H1 (cell line): ENCODE measurements around the gene NEURL2. TPM values are rescaled to one million over a fixed set of nuclear protein-coding genes. Genes with fewer than 3 reads are reported as not detected.

Source experiments
- FOSL1 ChIP-seq: IDR thresholded peaks from 2 replicates; pipeline ENCODE4 v1.6.1; 2011; ENCODE audit warnings: mild to moderate bottlenecking, low read depth, low read length, moderate library complexity; ENCODE audit not compliant: insufficient read depth
- MAFK ChIP-seq: IDR thresholded peaks from 2 replicates; pipeline ENCODE4 v1.6.1; 2012; ENCODE audit warnings: low read depth, mild to moderate bottlenecking, improper control_type of control experiment, low read length
- RFX5 ChIP-seq: IDR thresholded peaks from 2 replicates; pipeline ENCODE4 v1.6.1; 2011; ENCODE audit warnings: low read depth, low read length, improper control_type of control experiment, borderline replicate concordance
- SAP30 ChIP-seq: fragments of 300-600 bp; sonication (generic); IDR thresholded peaks from 2 replicates; pipeline ENCODE4 v1.7.1; 2012; ENCODE audit warnings: low read length, moderate library complexity, mild to moderate bottlenecking, inconsistent platforms; ENCODE audit not compliant: insufficient read depth, insufficient replicate concordance
- SIN3A ChIP-seq, 2 experiments: IDR thresholded peaks in 1 of 2; conservative IDR thresholded peaks in 1 of 2; 2 replicates each; pipeline ENCODE4 v1.6.1; 2011 to 2012; ENCODE audit warnings: low read length in 2 of 2, improper control_type of control experiment in 1 of 2, low read depth in 1 of 2, mild to moderate bottlenecking in 1 of 2
- SRF ChIP-seq: IDR thresholded peaks from 2 replicates; pipeline ENCODE4 v1.6.1; 2011; ENCODE audit warnings: mild to moderate bottlenecking, low read depth, low read length, moderate library complexity
- ZNF274 ChIP-seq: IDR thresholded peaks from 2 replicates; pipeline ENCODE4 v1.7.0; 2012; ENCODE audit warnings: low read length, borderline replicate concordance; ENCODE audit errors: extremely low read depth
- polyA plus RNA-seq, 7 experiments: library from polyadenylated mRNA; depleted of rRNA in 3 of 7; stranded (reverse) in 5 of 7; unstranded in 2 of 7; fragments of >200 nt in 5 of 7; fragments of 200-250 nt in 2 of 7; gene quantifications; 1 replicate in 5 of 7; 2 replicates in 1 of 7; 4 replicates in 1 of 7; pipeline versions ENCODE4 v1.2.1 to v1.2.3, GENCODE V29; 2011 to 2013; ENCODE audit warnings: missing spikeins in 2 of 7, mixed read lengths in 2 of 7
- total RNA-seq: library from RNA; stranded (reverse); fragmentation: NEBNext Ultra II Directional; extraction: Animal tissue kit (Norgen Biotek cat#: 25700); gene quantifications from 2 replicates; pipeline ENCODE4 v1.2.1, GENCODE V29; 2021
- TF ChIP-seq, protein P1 (sequence below), 3 experiments: IDR thresholded peaks; 1 replicate in 2 of 3; 2 replicates in 1 of 3; pipeline versions ENCODE4 v1.5.1 to v1.6.1; 2011; ENCODE audit warnings: low read length in 3 of 3, mild to moderate bottlenecking in 3 of 3, inconsistent platforms in 2 of 3, low read depth in 1 of 3, moderate library complexity in 1 of 3; ENCODE audit not compliant: insufficient read depth in 1 of 3; ENCODE audit errors: control extremely low read depth in 1 of 3

NEURL2 gene
- total and polyA plus RNA-seq, 2 of the 8 experiments (the other 6 are each of a cell fraction or from before 2014, with no cell fraction given), result 6.9 TPM

DNA sequence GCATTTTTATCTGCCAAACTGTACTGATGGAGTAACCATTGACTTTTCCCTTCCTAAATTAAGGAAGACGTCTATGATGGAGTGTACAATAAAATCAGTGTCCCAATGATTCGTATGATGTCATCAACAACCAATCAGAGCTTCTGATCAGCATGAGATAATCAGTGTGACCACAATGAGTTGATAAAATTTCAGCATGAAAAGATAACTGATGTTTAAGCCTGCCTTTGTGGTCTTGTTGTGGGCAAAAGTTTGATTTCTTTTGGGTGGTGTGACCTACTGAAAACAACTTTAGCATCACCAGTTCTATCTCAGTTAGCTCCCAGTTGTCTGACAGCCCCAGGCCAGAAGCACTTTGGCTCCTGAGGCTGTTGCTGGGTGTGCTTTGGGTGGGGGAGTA lies 46.8 kb upstream of the NEURL2 start (continued):
- TF ChIP-seq, protein P1, sequence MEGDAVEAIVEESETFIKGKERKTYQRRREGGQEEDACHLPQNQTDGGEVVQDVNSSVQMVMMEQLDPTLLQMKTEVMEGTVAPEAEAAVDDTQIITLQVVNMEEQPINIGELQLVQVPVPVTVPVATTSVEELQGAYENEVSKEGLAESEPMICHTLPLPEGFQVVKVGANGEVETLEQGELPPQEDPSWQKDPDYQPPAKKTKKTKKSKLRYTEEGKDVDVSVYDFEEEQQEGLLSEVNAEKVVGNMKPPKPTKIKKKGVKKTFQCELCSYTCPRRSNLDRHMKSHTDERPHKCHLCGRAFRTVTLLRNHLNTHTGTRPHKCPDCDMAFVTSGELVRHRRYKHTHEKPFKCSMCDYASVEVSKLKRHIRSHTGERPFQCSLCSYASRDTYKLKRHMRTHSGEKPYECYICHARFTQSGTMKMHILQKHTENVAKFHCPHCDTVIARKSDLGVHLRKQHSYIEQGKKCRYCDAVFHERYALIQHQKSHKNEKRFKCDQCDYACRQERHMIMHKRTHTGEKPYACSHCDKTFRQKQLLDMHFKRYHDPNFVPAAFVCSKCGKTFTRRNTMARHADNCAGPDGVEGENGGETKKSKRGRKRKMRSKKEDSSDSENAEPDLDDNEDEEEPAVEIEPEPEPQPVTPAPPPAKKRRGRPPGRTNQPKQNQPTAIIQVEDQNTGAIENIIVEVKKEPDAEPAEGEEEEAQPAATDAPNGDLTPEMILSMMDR (IDR thresholded peaks at IDR 0.05; ENCODE audit: control extremely low read depth in 1 of 3, insufficient read depth in 1 of 3, low read depth in 1 of 3, low read length in 3 of 3), result no peak
- TF ChIP-seq SAP30, result no peak
- TF ChIP-seq FOSL1, result no peak
- no peak for TF ChIP-seq SIN3A (conservative IDR thresholded peaks at IDR 0.05 in 1 of 2, IDR thresholded peaks at IDR 0.05 in 1 of 2; ENCODE audit: low read depth in 1 of 2, low read length in 2 of 2)
- TF ChIP-seq RFX5, result no peak
- no peak for TF ChIP-seq ZNF274
- TF ChIP-seq SRF, result no peak
- TF ChIP-seq MAFK, result no peak
